Left lung (tissue), 14 donors: Measurements from ENCODE around the gene PNLIPRP3. TPM values are rescaled to one million over a fixed set of nuclear protein-coding genes. Genes with fewer than 3 reads are reported as not detected.
"Not testable (repeated sequence)": the region's sequence is repeated elsewhere in the genome, so short reads cannot be mapped to it uniquely, and the experiment has no call there.

Experiments
- ATAC-seq: fragments of 200-7000 bp; cut with Tn5 transposase; one replicate; pipeline ENCODE4 v1.9.1; 2020; ENCODE audit warnings: moderate library complexity
- DNase-seq, 4 donors: peaks; one replicate each; pipeline ENCODE4 v3.0.0-alpha.2; 2013 to 2020
- H3K27ac ChIP-seq, 2 donors: fragments of 200-600 bp; sonication (generic) in 1 of 2; one replicate each; pipeline versions ENCODE4 v1.5.0 to v1.8.0; 2020 to 2021
- H3K27me3 ChIP-seq, 2 donors: fragments of 200-600 bp; sonication (generic) in 1 of 2; one replicate each; pipeline versions ENCODE4 v1.5.0 to v1.8.0; 2020 to 2021
- H3K36me3 ChIP-seq, 2 donors: fragments of 200-600 bp; sonication (generic) in 1 of 2; one replicate each; pipeline versions ENCODE4 v1.5.0 to v1.8.0; 2020 to 2021
- H3K4me1 ChIP-seq, 2 donors: fragments of 200-600 bp; one replicate each; pipeline ENCODE4 v1.8.0; 2021
- H3K4me3 ChIP-seq, 2 donors: fragments of 200-600 bp; sonication (generic) in 1 of 2; one replicate each; pipeline versions ENCODE4 v1.5.0 to v1.8.0; 2020 to 2021; ENCODE audit warnings: mild to moderate bottlenecking in 1 of 2
- H3K9me3 ChIP-seq, 2 donors: fragments of 200-600 bp; sonication (generic) in 1 of 2; one replicate each; pipeline versions ENCODE4 v1.5.0 to v1.8.0; 2020 to 2021
- CTCF ChIP-seq, 2 donors: fragments of 200-600 bp; sonication (generic) in 1 of 2; IDR thresholded peaks; one replicate each; pipeline versions ENCODE4 v1.5.0 to v1.8.0; 2021; ENCODE audit warnings: antibody characterized with exemption in 2 of 2
- intact Hi-C, 2 donors: fragments of 100-400 bp; cut with DNase I; formaldehyde crosslinking; loops; one replicate each; pipeline versions ENCODE4 v1.11.2 to v1.14.2; 2022
- long read RNA-seq, 12 donors: library from polyadenylated mRNA in 2 of 12; unstranded in 2 of 12; transcript quantifications; one replicate each; pipeline ENCODE4 v2.0.0 and lab custom pipeline, GENCODE V29; 2019 to 2026
- polyA plus RNA-seq, 6 donors: library from polyadenylated mRNA; unstranded; fragments of 120-200 nt; gene quantifications; one replicate each; pipeline ENCODE4 v1.2.1, GENCODE V29; 2013; ENCODE audit not compliant: insufficient read length in 6 of 6
- total RNA-seq, 2 donors: library from RNA; stranded (reverse); fragmentation: NEBNext Ultra II Directional; extraction: Animal tissue kit (Norgen Biotek cat#: 25700); gene quantifications; one replicate each; pipeline ENCODE4 v1.2.1, GENCODE V29; 2021
- donor health status: DM: no; HTN: yes; CAD: no.
- donor health status: DM: no; HTN: no; CAD: no.

Gene PNLIPRP3
- under 1 TPM; 0.29 to 0.42 TPM for total RNA-seq
- polyA plus RNA-seq = not detected
- long read RNA-seq, donor 1 = 0 reads
- long read RNA-seq, donor 2 = 0 reads
- long read RNA-seq, donor 3 = 0 reads
- long read RNA-seq, donor 4 = 0 reads
- long read RNA-seq, donor 5 = 0 reads
- long read RNA-seq, donor 6 = 0 reads
- long read RNA-seq, donor 7 = 0 reads
- long read RNA-seq, donor 8 = 0 reads
- long read RNA-seq, donor 9 = 0 reads
- long read RNA-seq, donor 10 = 0 reads
- long read RNA-seq, donor 11 = 0 reads
- long read RNA-seq, donor 12 = 0 reads

GRCh38 chr10:116427671-116428070 lies at the start of gene PNLIPRP3:
TSS of gene PNLIPRP3 (plus strand) at chr10:116427847. CDS start at chr10:116428013, 166 bp downstream.
- TF ChIP-seq CTCF (IDR thresholded peaks at IDR 0.05) = no peak
- DNase-seq (no peak), ATAC-seq (no peak)
- no peaks in the 10 kb centered on the region for H3K4me1 ChIP-seq
- intact Hi-C loops = no loop called here
- no peaks in the 10 kb centered on the region for H3K36me3 ChIP-seq
- H3K4me3 ChIP-seq = no peak within 1 kb of the TSS
- H3K27ac ChIP-seq = no peak within 1 kb of the TSS
- no peaks in the 10 kb centered on the region for H3K27me3 ChIP-seq
- H3K9me3 ChIP-seq = no peaks in the 10 kb centered on the region

- TF ChIP-seq CTCF (IDR thresholded peaks at IDR 0.05) = no peak
- no peaks in the 10 kb centered on the region for H3K4me1 ChIP-seq
- H3K9me3 ChIP-seq = no peaks in the 10 kb centered on the region
- intact Hi-C loops = no loop called here
- ATAC-seq = no peak
- no peaks in the 10 kb centered on the region for H3K27me3 ChIP-seq
- DNase-seq = no peak
- no peak overlapping the region for H3K4me3 ChIP-seq
- H3K36me3 ChIP-seq = no peaks in the 10 kb centered on the region
- no peak overlapping the region for H3K27ac ChIP-seq
These were observed 45.4 kb upstream of the PNLIPRP3 start for GRCh38 chr10:116382290-116382689.

GRCh38 chr10:116385311-116385710 lies 42.3 kb upstream of the PNLIPRP3 start:
- intact Hi-C loops = no loop called here
- DNase-seq = no peak
- no peak for TF ChIP-seq CTCF (IDR thresholded peaks at IDR 0.05)

GRCh38 chr10:116385994-116386809 lies 41.4 kb upstream of the PNLIPRP3 start:
- Histone ChIP-seq H3K36me3 (no peaks in the 10 kb centered on the region), H3K9me3 (no peaks in the 10 kb centered on the region), H3K27ac (no peak overlapping the region), H3K4me3 (no peak overlapping the region), H3K27me3 (no peaks in the 10 kb centered on the region), H3K4me1 (no peaks in the 10 kb centered on the region)
- peak in 2 of 4 donors; percentile 13 to 31 for DNase-seq
- intact Hi-C loops = no loop called here
- peak; percentile 39 for ATAC-seq
- peak; percentile 36 to 41 for TF ChIP-seq CTCF (IDR thresholded peaks at IDR 0.05)

More at GRCh38 chr10:116385311-116385710, 42.3 kb upstream of the PNLIPRP3 start:
- Histone ChIP-seq H3K36me3 (no peaks in the 10 kb centered on the region), H3K4me3 (no peak overlapping the region), H3K27ac (no peak overlapping the region), H3K4me1 (no peaks in the 10 kb centered on the region), H3K27me3 (no peaks in the 10 kb centered on the region), H3K9me3 (no peaks in the 10 kb centered on the region)
- no peak for ATAC-seq

- H3K4me1 ChIP-seq, H3K27ac ChIP-seq, H3K9me3 ChIP-seq, ATAC-seq, H3K4me3 ChIP-seq, intact Hi-C loops, H3K27me3 ChIP-seq, H3K36me3 ChIP-seq: not testable (repeated sequence)
- peak in 1 of 4 donors; percentile 67 for DNase-seq
These were observed 34.3 kb upstream of the PNLIPRP3 start for GRCh38 chr10:116393246-116393831.
